Measurements from ENCODE around the gene MRPS18C.
A peak's percentile ranks its signal among the peaks of the same experiment; 100 is the strongest.
"Not testable (repeated sequence)": the region's sequence is repeated elsewhere in the genome, so short reads cannot be mapped to it uniquely, and the experiment has no call there.

MRPS18C gene

DNA sequence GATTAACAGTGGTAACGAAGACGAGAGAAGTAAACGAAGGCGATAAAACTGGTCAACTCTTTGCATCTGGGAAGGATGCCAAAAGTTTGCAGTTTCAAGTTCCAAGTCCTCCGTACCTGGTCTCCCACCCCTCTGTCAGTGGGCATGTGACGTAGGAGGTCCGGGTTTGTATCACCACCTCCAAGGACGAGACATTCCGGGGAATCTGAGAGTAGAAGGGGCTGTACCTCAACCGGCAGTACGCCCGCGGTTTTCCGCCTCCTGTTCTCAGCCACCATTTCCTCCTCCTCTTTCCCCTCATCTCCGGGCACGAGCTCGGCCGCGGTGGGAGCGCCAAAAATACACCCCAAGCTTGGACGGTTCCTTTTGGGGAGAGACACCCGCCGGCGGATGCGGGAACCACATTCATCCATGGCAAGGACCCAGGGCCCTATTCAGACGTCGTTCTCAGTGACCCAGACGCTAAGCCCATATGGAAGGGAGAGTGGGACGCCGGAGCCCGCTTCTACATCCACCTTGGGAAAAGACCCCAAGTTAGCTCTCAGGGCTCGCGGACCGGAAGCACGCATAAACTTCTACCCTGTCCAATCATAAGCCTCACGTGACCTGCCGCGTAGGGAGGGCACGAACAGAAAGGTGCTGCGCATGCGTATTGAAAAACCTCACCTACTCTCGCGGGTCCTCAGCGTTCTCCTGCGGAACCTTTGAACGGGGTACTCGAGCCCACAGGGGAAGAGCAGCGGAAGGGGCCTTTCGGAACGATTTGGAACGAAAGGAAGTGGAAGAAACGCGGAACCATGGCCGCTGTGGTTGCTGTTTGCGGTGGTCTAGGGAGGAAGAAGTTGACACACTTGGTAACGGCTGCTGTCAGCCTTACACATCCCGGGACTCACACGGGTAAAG lies at the start of gene MRPS18C, which contains the start of gene HELQ:
TSS of gene MRPS18C (plus strand) at position 778 of the 903 bp plus-strand sequence. CDS start at position 798, 20 bp downstream.
TSS of gene HELQ (minus strand) at position 543 of the 903 bp plus-strand sequence. CDS start at position 413, 130 bp downstream.
- DNase-seq, result peak; percentile 96

DNA sequence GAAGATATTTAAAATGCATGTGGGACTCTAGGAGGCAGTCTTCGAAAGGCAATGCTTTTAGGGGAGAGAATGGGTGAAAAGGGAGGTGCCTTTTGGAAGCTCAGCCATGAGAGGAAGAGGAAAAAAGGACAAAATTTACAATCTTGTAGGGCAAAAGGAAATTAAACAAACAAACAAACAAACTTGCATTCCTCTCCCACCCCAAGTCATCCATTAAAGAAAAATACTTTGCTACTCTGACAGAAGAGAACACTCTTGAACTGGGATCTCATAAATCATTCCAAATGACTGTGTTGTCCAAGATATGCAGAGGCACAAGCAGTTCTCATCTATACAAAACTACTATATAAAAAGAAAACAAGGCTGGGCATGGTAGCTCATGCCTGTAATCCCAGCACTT lies 47.0 kb upstream of the MRPS18C start:
- DNase-seq, result no peak

DNA sequence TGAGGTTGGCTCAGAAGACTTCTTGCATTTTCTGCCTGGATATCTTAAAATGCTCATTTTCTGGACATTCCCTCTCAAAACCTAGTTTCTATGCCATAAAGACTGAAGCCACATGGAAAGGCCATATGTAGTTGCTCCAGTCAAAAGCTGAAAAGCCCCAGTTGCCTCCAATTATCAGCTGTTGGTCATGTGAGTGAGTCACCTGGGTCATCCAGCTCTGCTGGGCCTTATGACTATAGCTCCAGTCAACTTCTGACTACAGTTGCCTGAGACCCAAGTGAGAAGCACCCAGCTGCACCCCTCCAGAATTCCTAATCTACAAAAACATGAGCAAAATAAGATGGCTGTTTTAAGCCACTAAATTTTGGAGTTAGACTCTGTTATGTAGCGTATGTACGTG lies 42.2 kb upstream of the MRPS18C start:
- no peak for DNase-seq

DNA sequence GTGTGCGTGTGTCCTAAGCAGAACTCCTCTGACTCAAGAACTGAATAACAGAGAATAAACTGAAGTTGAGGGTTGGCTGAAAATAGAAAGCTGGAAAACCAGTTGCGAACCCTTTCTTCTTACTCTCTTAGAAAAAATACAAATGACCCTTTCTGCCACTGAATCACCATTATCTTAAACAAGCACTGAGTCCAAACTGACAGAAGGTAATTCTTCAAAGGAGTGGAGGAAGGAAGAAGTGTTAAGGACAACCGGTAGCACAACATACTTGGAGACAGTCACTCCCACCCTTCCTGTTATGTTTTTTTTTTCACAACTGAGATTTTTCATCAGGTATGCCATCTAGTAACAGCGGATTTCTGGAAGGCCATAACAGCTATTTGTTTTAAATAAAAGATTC lies 38.3 kb upstream of the MRPS18C start:
- DNase-seq, result no peak

DNA sequence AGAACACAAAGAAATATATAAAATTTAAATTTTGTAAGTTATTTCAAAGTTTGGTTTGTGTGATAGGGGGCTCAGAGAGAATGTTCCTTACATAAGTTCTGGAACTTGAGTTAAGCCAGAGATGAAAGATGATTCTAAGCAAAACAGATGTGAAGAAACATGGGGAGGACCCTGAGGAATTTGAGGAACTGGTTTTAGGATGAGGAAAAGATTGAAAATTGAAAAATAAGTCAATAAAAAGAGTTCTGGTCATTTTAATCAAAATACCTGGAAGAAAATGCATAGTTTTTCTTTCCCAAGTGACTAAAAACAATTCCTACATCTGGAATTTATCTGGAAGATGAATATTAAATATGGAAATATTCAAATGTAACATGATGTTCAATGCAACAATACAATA lies 37.6 kb upstream of the MRPS18C start:
- no peak for DNase-seq

DNA sequence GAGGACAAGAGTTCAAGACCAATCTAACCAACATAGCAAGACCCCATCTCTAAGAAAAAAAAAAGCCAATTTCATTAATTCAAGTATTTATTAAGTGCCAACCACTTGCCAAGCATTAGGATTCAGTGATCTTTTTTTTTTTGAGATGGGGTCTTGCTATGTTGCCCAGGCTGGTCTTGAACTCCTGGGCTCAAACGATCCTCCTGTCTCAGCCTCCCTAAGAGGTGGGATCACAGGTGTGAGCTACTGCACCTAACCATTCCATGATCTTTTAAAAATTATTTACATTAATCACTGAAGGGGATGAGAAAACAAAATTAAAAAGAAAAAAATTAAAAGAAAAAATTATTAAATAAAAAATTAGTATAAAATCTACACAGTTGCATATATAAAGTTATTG lies 24.7 kb upstream of the MRPS18C start:
- no peak for DNase-seq

DNA sequence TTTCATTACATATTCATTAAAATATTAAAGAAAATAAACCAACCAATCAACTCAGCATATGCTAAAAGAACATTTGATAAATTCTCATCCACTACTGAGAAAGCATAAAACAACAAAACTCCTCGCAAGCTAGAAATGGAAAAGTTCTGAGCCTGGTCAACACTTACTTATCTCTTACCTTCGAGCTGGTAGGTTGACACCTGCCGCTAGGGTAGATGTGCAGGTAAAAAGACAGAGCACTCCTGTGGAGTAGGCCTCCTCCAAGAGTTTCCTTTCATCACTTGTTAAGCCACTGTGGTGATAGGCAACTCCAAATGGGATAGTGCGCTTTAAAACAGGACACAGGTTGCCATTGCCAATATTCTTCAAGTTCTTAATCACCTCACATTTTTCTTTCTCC lies 19.2 kb upstream of the MRPS18C start:
- no peak for DNase-seq

DNA sequence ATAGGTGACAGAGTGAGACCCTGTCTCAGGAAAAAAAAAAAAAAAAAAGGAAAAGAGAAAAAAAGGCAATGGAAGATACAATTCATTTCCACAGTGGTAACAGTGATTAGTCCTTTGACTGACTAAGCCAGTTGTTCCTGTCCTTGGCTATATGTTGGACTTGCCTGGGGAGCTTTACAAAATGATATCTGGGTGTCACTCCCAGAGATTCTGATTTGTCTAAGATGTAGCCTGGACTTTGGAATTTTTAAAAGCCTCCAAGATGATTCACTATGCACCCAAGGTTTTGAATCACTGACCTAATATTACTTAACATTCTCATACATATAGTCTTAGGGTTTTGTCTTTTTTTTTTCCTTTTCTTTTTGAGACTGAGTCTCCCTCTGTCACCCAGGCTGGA lies 17.1 kb upstream of the MRPS18C start:
- no peak for DNase-seq

DNA sequence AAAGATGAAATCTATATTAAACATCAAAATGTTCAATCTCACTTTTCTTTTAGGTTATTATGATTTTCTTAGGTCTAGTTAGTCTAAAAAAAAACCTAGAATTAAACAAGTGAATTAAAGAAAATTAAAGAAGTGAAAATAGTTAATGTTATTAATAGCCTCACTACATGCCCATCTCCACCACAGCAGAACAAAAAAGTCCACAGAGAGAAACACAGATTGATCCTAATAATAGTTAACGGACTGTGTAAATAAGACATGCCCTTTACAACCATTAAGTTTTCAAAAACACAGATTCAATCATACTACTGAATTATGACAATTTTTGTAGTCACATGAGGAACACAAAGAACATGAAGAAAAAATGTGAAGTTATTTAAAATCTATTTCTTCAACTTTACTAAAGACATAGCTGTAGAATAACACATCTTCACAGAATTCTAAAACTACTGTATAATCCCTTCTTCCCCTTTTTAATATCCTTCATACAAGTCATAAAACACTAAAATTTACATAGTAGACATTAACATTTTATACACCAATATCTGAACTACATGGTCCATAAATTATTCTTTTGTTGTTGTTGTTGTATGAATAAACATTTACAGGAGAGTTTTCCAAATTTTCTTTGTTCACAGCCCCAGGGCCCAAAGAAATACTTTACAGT lies 15.6 kb upstream of the MRPS18C start:
- no peak for DNase-seq

DNA sequence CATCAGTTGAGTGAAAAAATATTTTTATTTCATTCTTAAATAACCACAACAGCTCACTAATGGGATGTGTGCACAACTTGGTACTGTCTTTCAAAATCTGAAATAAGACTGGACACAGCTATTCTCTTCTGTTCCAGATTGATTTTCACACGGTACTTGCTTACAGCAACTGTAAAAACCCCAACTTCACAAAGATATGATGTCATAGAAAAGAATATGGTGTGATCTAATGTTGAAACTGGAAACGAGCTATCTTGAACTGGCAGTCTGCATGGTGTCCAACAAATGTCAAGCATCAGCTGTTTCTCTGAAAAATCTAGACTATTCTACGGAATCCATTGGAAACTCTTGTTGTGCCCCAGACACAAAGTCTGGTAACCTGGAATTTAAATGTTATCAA lies 15.0 kb upstream of the MRPS18C start:
- no peak for DNase-seq

DNA sequence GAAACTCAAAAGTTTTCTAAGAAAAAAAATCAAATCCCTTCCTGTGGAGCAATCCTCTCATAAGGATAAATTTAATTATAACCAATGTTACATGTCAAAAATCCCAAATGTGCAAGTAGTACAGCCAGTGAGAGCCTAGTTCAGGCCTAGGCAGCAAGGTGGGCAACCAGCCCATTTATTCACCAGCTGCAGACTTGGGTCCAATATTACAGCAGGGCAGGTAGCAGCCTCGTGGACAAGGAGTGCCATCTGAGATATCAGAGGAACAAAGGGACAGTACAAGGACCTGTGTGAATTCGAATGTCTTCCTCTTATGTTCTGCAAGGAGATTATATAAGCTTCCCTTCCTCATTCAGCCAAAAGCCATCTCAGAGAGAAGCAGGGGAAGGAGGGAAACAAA lies 6.8 kb upstream of the MRPS18C start:
- no peak for DNase-seq

DNA sequence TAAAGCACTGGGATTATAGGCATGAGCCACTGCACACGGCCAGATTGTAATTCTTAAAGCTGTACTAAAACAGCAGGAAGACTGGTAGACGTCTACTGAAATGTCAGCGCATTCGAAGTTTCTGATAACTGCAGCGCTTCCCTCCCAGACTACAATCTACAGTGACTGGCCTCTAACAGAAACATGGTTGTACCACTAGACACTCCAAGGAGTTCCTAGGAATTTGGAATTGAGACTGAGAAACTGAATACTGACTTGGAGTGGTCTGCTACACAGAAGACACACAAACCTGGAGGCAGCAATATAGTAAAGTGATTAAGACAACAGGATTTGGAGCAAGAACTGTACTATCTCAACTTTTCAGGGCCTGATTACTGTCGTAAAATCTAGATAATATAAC lies 1.2 kb upstream of the MRPS18C start:
- no peak for DNase-seq

DNA sequence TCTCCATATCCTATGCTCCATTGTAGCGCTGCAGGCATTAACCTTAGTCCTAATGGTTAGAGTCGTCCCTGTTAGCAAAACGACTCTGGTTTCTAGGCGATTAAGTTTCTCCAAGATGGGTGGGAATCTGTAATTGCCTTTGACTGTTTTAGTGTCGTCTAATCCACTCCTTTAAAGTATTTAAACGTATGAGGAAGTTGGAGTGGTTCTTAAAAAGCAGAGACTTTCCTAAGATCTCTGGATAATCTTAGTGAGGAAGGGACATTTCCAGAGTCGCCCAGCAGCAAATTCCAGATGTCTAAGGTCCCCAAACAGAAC lies 285 bp downstream of the MRPS18C start:
- DNase-seq, result no peak

DNA sequence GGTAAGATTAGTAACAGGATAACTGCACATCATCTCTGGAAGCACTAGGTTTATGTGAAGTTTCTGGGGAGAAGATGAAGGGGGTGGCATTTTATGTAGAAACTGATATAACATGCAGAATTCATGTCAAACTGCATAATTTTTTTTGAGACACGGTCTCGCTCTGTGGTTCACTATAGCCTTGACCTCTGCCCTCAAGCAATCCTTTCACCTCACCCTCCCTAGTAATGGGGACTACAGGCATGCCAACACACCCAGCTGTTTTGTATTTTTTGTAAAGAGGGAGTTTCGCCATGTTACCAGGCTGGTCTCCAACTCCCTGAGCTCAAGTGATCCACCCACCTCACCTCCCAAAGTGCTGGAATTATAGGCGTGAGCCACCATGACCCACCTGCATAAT lies 17.6 kb downstream of the MRPS18C start:
- DNase-seq, result no peak

DNA sequence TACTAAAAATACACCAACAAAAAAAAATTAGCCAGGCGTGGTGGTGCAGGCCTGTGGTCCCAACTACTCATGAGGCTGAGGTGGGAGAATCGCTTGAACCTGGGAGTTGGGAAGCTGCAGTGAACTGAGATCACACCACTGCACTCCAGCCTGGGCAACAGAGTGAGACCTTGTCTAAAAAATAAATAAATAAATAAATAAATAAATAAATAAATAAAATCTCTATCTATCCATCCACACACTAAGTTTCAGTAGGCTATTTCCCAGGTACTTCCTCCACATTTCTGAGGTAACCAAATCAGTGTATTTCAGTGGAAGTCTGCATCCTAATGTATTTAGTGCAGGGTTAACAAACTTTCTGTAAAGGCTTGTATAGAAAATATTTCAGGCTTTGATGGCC lies 18.1 kb downstream of the MRPS18C start:
- DNase-seq, result no peak

DNA sequence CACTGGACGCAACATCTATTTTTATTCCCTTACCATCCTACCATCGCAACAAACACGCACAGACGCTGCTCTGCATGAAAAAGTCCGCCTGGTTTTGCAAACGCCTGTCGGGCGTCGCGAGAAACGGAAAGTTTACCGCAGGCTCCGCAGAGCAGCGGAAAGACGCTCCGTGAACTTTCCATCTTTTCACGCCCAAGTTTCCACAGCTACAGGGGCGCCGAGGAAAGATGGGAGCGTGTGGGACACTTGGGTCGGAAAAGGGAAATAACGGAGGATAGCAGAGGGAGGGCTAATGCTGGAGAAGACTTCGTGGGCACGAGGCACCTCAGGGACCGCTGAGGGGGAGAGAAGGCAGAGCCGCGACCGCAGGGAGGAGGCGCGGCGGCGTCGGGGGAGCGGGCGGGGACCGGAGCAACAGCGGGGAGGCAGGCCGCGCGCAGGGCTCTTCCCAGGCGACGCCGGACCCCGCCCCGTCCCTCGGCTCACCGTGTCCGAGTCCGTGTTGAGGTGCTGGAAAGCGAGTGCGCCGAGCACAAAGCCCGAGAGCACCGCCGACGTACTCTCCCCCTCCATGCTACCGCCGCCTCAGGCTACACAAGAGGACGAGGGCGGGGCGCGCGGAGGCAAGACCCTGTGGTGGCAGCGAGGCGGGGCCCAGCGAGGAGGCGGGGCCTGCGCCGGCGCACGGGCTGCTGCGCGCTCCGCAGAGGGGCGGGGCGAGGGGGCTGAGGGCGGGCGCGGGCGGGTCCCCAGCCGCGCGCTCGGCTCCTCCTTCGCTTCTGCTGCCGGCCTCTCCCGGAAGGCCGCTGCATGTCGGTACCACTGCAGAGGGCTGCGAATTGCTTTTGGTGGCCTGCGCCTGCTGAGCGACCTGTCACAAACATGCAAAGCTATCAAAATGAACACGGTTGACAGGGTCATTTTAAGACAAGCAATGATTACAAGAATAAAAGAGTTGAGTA lies 28.9 kb downstream of the MRPS18C start, which contains the start of gene ABRAXAS1:
TSS of gene ABRAXAS1 (minus strand) at position 601 of the 962 bp plus-strand sequence. CDS start at position 573, 28 bp downstream.
- peak; percentile 53 for DNase-seq

DNA sequence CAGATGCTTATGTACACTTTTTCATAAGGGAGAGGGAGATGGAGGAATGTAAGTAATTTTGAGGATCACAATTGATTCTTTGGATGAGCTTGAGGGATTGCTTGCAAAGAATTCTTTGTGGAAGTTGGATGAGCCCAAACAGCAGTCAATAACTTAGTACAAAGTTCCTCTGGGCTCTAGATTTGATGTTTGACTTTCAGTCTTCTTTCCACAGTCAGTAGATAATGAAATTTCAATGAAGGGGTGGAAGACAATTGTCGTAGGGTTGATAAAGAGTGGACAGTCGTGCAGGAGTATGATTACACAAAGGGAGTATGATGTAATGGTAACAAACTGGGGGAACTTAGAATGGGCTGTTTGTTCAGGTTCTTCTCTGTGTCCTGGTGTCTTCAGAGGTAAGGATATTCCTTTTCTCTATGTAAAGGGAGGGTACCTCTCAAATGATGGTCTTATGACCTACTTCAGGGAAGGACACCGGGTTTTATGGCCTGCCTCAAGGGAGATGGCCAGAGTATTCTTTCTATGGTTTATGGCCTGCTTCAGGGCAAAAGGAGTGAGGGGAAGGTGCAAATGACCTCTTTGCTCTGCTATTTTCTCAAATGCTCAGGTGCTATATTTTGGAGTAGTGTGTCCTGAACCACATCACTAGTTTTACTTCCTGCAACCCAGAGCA lies 30.7 kb downstream of the MRPS18C start:
- DNase-seq, result no peak

DNA sequence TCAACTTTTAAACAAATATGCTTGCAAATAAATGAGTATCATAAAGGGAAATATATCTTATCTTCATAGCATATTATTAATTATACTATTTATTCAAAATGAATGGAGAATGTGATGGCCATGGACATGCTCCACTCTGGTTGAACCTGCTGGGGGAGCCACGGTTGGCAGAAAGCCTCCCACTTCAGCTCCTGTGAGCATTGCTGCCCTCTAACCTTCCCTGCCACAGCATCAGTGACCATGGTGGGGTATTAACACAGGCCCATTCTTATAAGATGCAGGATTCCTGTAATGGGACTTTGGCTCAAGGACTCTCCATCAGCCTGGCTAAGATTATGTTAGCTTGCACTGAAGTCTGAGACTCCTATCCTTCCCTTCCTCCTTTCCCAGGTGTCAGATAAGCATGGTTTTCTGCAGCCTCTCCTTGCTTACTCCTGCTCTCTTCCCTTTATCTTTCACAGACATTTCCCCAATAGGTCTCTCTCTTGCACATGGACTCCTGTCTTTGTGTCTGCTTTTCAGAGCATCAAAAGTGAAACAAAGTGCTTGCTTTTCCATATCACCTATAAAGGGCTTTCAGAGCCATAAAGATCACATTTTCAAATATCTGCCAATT lies 34.0 kb downstream of the MRPS18C start:
- no peak for DNase-seq

DNA sequence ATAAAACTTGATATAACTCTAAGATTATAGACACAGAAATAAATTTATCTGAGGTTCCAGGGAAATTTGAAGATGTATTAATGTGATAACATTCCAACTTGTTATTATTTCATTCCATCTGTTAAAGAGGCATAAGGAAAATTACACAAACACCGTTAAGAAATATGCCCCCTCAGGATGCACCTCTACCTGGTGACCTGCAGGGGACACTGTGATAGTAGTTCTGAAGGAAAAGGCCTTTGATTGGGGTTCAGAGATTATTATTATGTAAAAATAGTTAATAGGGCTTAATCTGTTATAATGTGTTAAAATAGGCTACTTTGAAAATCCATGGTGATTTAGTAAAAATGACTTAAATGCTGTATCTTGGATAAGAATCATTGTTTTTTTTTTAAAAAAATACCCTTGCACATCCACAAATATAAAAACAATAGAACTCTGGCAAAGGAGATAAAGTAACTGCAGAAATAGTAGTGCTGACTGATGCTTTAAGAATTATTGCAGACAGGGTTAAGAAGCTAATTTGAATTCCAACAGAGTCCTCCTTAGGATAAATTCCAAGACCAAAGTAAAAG lies 35.1 kb downstream of the MRPS18C start:
- DNase-seq, result no peak

DNA sequence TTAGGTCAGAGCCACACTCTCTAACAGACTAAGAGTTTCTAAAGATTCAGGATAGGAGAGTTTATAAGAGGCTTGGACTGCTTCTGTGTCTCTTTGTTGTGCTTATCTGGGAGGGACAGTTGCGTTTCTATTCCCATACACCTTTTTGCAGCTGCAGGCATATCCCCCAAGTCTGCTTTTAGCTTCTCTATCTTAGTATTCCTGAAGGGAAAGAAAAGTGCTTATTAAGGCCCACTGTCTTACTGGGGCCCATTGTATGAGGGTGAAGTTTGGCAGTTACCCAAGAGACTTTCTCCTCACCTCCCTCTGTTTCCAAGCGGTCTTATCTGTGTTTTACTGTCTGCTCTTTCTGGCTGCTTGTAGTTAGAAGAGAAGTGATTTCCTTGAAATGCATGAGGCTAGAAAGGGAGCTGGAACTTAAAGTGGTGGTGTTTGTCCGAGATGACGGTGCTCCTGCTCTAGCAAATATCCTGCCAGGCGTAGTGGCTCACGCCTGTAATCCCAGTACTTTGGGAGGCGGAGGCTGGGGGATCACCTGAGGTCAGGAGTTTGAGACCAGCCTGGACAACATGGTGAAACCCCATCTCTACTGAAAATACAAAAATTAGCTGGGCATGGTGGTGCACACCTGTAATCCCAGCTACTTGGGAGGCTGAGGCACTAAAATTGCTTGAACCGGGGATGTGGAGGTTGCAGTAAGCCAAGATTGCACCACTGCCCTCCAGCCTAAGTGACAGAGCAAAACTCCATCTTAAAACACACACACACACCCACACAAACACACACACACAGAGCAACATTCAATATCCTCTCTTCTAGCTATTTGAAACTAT lies 40.4 kb downstream of the MRPS18C start:
- DNase-seq, result not testable (repeated sequence)

DNA sequence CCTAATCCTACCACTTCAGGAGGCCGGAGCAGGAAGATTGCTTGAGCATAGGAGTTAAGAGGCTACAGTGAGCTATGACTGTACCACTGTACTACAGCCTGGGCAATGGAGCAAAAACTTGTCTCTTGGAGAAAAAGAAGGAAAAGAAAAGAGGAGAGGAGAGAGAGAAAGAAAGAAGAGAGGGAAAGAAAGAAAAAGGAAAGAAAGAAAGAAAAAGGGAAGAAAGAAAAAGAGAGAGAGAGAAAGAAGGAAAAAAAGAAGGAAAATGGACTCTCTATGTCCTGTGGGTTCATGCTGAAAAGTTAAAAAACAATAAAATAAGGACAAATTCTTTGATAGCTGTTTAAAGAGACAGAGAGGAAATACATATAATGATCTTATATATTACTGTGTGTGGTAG lies 42.3 kb downstream of the MRPS18C start:
- DNase-seq, result no peak
